Kidney capillary endothelial cell (primary cell): Measurements from ENCODE around the gene LMF2.
A peak's percentile ranks its signal among the peaks of the same experiment; 100 is the strongest.
"Not testable (repeated sequence)": the region's sequence is repeated elsewhere in the genome, so short reads cannot be mapped to it uniquely, and the experiment has no call there.

Source experiments
- DNase-seq: peaks from one replicate; pipeline ENCODE4 v3.0.0-alpha.2; 2018; ENCODE audit warnings: low spot score

The LMF2 gene

GRCh38 chr22:50507421-50507990, at the start of gene LMF2:
TSS of gene LMF2 (minus strand) at chr22:50507702. CDS start at chr22:50507675, 27 bp downstream.
- DNase-seq: peak; percentile 92

- no peak for DNase-seq
Observed at GRCh38 chr22:50556703-50557102, 49.2 kb upstream of the LMF2 start.

- no peak for DNase-seq
Observed at GRCh38 chr22:50553310-50553709, 45.8 kb upstream of the LMF2 start.

- no peak for DNase-seq
Observed at GRCh38 chr22:50551160-50551752, 43.8 kb upstream of the LMF2 start.

GRCh38 chr22:50550395-50550794, 42.9 kb upstream of the LMF2 start:
- no peak for DNase-seq

GRCh38 chr22:50548921-50549790, 41.7 kb upstream of the LMF2 start:
- no peak for DNase-seq

GRCh38 chr22:50548040-50548920, 40.8 kb upstream of the LMF2 start:
- DNase-seq: no peak

GRCh38 chr22:50547263-50547985, 39.9 kb upstream of the LMF2 start:
- no peak for DNase-seq

GRCh38 chr22:50546326-50547262, 39.1 kb upstream of the LMF2 start:
- no peak for DNase-seq

- DNase-seq: no peak
Observed at GRCh38 chr22:50545522-50546325, 38.2 kb upstream of the LMF2 start, which contains the start of gene KLHDC7B. TSS of gene KLHDC7B (plus strand) at chr22:50545899. CDS start at chr22:50546244, 345 bp downstream.

GRCh38 chr22:50544746-50545253, 37.3 kb upstream of the LMF2 start:
- no peak for DNase-seq

GRCh38 chr22:50544078-50544745, 36.7 kb upstream of the LMF2 start:
- peak; percentile 48 for DNase-seq

GRCh38 chr22:50542416-50542927, 35.0 kb upstream of the LMF2 start:
- no peak for DNase-seq

- DNase-seq: not testable (repeated sequence)
Observed at GRCh38 chr22:50541667-50542026, 34.1 kb upstream of the LMF2 start.

- no peak for DNase-seq
Observed at GRCh38 chr22:50540381-50540780, 32.9 kb upstream of the LMF2 start.

GRCh38 chr22:50537765-50538164, 30.3 kb upstream of the LMF2 start:
- no peak for DNase-seq

- DNase-seq: no peak
Observed at GRCh38 chr22:50536226-50536625, 28.7 kb upstream of the LMF2 start.

- DNase-seq: no peak
Observed at GRCh38 chr22:50535113-50535512, 27.6 kb upstream of the LMF2 start.
